ENCODE measurements around the gene GAS7.

DNA sequence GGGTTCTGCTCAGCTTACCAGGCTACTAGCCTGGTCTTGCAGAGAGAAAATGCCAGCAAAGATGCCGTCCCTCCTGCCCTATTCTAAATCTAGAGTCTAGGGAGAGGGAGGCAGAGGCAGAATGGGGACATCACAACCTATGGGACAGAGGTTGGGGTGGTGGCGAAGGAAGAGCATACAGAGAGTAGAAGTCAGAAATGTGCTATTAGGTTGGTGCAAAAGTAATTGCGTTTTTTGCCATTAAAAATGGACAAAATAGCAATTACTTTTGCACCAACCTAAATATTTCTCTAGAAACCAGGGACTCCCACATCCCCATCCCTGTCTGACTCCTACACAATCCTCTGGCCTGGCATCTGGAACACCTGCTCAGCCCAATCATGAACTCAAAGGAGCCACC is 127.7 kb downstream of the GAS7 start:
- TF ChIP-seq, protein P1, sequence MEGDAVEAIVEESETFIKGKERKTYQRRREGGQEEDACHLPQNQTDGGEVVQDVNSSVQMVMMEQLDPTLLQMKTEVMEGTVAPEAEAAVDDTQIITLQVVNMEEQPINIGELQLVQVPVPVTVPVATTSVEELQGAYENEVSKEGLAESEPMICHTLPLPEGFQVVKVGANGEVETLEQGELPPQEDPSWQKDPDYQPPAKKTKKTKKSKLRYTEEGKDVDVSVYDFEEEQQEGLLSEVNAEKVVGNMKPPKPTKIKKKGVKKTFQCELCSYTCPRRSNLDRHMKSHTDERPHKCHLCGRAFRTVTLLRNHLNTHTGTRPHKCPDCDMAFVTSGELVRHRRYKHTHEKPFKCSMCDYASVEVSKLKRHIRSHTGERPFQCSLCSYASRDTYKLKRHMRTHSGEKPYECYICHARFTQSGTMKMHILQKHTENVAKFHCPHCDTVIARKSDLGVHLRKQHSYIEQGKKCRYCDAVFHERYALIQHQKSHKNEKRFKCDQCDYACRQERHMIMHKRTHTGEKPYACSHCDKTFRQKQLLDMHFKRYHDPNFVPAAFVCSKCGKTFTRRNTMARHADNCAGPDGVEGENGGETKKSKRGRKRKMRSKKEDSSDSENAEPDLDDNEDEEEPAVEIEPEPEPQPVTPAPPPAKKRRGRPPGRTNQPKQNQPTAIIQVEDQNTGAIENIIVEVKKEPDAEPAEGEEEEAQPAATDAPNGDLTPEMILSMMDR (conservative IDR thresholded peaks at IDR 0.05 in 1 of 2, IDR thresholded peaks at IDR 0.05 in 1 of 2; ENCODE audit: extremely low read depth in 1 of 2, insufficient read depth in 1 of 2, low read depth in 1 of 2, low read length in 2 of 2) = no peak
- no peak for TF ChIP-seq EZH2 (IDR thresholded peaks at IDR 0.05; ENCODE audit: borderline replicate concordance, low read length)
